SU-DHL-6 (cell line): Measurements from ENCODE around the gene MARK3.

Experiments used
- H2AFZ ChIP-seq: fragments of 200-600 bp; sonication (generic); 2 replicates; pipeline ENCODE4 v1.6.1; 2014; ENCODE audit warnings: low read depth, mild to moderate bottlenecking, moderate library complexity, mixed read lengths, antibody characterized with exemption, low read length; ENCODE audit not compliant: severe bottlenecking
- H3F3A ChIP-seq: fragments of 200-600 bp; shearing (Covaris generic); 2 replicates; pipeline ENCODE4 v1.6.0; 2016; ENCODE audit warnings: antibody characterized with exemption, mild to moderate bottlenecking; ENCODE audit not compliant: insufficient read depth
- H3K27ac ChIP-seq: fragments of 200-600 bp; sonication (generic); 2 replicates; pipeline ENCODE4 v1.5.1; 2016; ENCODE audit warnings: low read depth, mild to moderate bottlenecking, low read length, moderate library complexity, mixed read lengths
- H3K27me3 ChIP-seq: fragments of 200-600 bp; sonication (generic), shearing (Covaris generic); 2 replicates; pipeline ENCODE4 v1.6.0; 2014; ENCODE audit warnings: mild to moderate bottlenecking, low read length
- H3K36me3 ChIP-seq: fragments of 200-600 bp; sonication (generic); 2 replicates; pipeline ENCODE4 v1.6.1; 2014; ENCODE audit warnings: mild to moderate bottlenecking, low read length, mixed read lengths
- H3K4me2 ChIP-seq: fragments of 300-600, 200-600 bp; shearing (Covaris generic), sonication (generic); 2 replicates; pipeline ENCODE4 v1.6.0; 2014; ENCODE audit warnings: low read length, low read depth, mild to moderate bottlenecking; ENCODE audit not compliant: poor library complexity, severe bottlenecking
- H3K4me3 ChIP-seq: fragments of 200-600 bp; sonication (generic); 2 replicates; pipeline ENCODE4 v1.5.1; 2014; ENCODE audit warnings: antibody characterized with exemption, low read length, mild to moderate bottlenecking, mixed read lengths; ENCODE audit not compliant: insufficient read depth, poor library complexity, severe bottlenecking
- H3K79me2 ChIP-seq: fragments of 200-600 bp; sonication (generic); 2 replicates; pipeline ENCODE4 v1.6.1; 2014; ENCODE audit warnings: mild to moderate bottlenecking, low read length, moderate library complexity; ENCODE audit not compliant: insufficient read depth
- H3K9ac ChIP-seq: fragments of 200-600 bp; sonication (generic); 2 replicates; pipeline ENCODE4 v1.7.0; 2014; ENCODE audit warnings: mild to moderate bottlenecking, low read length
- H3K9me2 ChIP-seq: fragments of 200-600 bp; sonication (generic); replicated peaks from 2 replicates; pipeline ENCODE4 v1.6.1; 2014; ENCODE audit warnings: low read length; ENCODE audit not compliant: insufficient read depth
- H3K9me3 ChIP-seq: fragments of 200-600 bp; sonication (generic); 2 replicates; pipeline ENCODE4 v1.6.1; 2014; ENCODE audit warnings: low read length, mixed read lengths; ENCODE audit not compliant: insufficient read depth
- H4K20me1 ChIP-seq: fragments of 200-600 bp; sonication (generic); 2 replicates; pipeline ENCODE4 v1.6.1; 2014; ENCODE audit warnings: low read depth, mild to moderate bottlenecking, antibody characterized with exemption, low read length, moderate library complexity, mixed read lengths
- EZH2phosphoT487 ChIP-seq: fragments of 200-600 bp; sonication (generic), shearing (Covaris generic); conservative IDR thresholded peaks from 2 replicates; pipeline ENCODE4 v1.6.1; 2018; ENCODE audit warnings: mild to moderate bottlenecking, antibody characterized with exemption, low read length, moderate library complexity, mixed read lengths
- TF ChIP-seq, protein P1 (sequence below): fragments of 200-600 bp; sonication (generic); IDR thresholded peaks from one replicate; pipeline ENCODE4 v1.5.1; 2017; ENCODE audit warnings: antibody characterized with exemption, mild to moderate bottlenecking, low read length, moderate library complexity; ENCODE audit not compliant: insufficient read depth, poor library complexity, severe bottlenecking

Gene MARK3

DNA sequence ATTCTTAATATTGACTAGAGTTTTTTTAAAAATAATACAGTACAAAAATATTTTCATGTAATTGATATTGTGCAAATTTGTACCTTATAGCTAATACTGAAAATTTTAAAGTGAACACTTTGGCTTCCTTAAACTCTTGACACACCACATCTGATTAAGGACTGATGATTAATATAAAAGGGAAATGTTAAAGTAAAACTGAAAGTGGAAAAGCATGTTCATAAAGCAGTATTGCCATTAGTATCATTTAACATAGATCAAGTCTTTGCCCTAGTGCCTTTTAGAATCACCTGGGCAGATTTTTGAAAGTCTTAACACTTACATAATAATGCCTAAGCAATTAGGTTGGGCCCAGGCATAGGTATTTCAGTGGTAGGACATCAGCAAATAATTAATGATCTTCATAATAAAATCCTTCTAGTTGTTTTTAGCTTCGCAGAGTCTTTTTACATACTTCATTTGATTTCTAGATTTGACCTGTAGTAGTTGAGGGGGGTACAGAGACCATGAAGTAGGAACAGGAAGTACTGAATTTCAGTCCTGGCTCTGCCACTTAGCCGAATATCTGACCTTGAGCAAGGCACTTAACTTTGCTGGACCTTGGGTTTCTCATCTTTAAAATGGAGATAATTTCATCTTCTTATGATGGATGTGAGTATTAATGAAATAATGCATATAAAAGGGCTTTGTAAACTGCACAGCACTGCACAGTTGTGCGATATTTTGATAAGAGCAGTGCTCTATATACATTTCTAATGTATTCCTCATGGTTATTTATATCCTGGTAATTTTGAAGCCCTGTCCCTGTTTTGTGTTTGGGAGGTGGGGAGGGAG, 43.7 kb downstream of the MARK3 start:
- Histone ChIP-seq H3K4me3 (no peak overlapping the region), H3K9me3 (no peaks in the 10 kb centered on the region), H2AFZ (no peak overlapping the region), H3K9me2 (no peaks in the 10 kb centered on the region), H4K20me1 (no peaks in the 10 kb centered on the region), H3K27ac (no peak overlapping the region), H3F3A (peaks cover 10% of the 10 kb centered on the region), H3K4me2 (no peak overlapping the region), H3K27me3 (no peaks in the 10 kb centered on the region), H3K36me3 (0 out of 2 replicates have a peak, but pooled peaks cover 4% of the 10 kb centered on the region), H3K79me2 (peaks cover 19% of the 10 kb centered on the region), H3K9ac (no peak overlapping the region)
- TF ChIP-seq, protein P1, sequence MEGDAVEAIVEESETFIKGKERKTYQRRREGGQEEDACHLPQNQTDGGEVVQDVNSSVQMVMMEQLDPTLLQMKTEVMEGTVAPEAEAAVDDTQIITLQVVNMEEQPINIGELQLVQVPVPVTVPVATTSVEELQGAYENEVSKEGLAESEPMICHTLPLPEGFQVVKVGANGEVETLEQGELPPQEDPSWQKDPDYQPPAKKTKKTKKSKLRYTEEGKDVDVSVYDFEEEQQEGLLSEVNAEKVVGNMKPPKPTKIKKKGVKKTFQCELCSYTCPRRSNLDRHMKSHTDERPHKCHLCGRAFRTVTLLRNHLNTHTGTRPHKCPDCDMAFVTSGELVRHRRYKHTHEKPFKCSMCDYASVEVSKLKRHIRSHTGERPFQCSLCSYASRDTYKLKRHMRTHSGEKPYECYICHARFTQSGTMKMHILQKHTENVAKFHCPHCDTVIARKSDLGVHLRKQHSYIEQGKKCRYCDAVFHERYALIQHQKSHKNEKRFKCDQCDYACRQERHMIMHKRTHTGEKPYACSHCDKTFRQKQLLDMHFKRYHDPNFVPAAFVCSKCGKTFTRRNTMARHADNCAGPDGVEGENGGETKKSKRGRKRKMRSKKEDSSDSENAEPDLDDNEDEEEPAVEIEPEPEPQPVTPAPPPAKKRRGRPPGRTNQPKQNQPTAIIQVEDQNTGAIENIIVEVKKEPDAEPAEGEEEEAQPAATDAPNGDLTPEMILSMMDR: no peak
- TF ChIP-seq EZH2phosphoT487: no peak

DNA sequence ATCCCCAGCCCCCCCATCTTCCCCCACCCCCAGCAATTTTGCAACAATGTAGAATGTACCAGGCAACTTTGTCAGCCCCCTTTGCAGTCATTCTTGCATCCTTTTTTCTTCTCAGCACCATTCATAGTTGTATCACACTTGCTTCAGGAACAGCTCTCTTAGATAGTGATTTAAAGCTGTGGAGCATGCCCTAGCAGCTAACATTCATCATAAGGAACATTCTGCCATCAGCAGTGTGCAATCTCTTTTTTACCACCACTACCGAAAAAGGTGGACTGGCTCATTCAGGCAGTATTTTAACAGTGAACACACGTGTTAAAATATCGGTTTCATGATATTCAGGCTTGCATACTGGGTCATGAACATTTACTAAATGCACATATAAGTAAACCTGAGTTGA, 45.1 kb downstream of the MARK3 start:
- Histone ChIP-seq H3K4me2 (no peak overlapping the region), H3K9me3 (no peaks in the 10 kb centered on the region), H3K9me2 (no peaks in the 10 kb centered on the region), H4K20me1 (no peaks in the 10 kb centered on the region), H2AFZ (no peak overlapping the region), H3K79me2 (peaks cover 17% of the 10 kb centered on the region; the same call in 1 of the 2 replicates), H3K27me3 (no peaks in the 10 kb centered on the region), H3F3A (peaks cover 10% of the 10 kb centered on the region), H3K36me3 (0 out of 2 replicates have a peak, but pooled peaks cover 4% of the 10 kb centered on the region), H3K9ac (no peak overlapping the region), H3K4me3 (no peak overlapping the region), H3K27ac (no peak overlapping the region)
- no peak for TF ChIP-seq EZH2phosphoT487
- TF ChIP-seq, protein P1: no peak

DNA sequence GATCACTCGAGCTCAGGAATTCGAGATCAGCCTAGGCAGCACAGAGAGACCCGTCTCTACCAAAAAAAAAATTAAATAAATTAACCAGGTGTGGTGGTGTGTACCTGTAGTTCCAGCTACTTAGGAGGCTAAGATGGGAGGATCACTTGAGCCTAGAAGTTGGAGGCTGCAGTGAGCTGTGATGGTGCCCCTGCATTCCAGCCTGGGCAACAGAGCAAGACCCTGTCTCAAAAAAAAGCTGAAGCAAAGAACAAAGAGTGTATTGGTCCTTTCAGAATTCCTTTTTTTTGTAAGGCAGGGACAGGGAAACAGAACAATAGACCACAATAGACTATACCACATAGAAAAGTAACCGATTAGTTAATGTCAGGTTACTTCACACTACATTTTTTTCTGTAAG, 47.4 kb downstream of the MARK3 start:
- Histone ChIP-seq H4K20me1 (no peaks in the 10 kb centered on the region), H3K9ac (no peak overlapping the region), H3K9me3 (no peaks in the 10 kb centered on the region), H2AFZ (no peak overlapping the region), H3F3A (peaks cover 10% of the 10 kb centered on the region), H3K27me3 (no peaks in the 10 kb centered on the region), H3K4me3 (no peak overlapping the region), H3K79me2 (0 out of 2 replicates have a peak, but pooled peaks cover 15% of the 10 kb centered on the region), H3K36me3 (0 out of 2 replicates have a peak, but pooled peaks cover 4% of the 10 kb centered on the region), H3K27ac (no peak overlapping the region), H3K4me2 (no peak overlapping the region), H3K9me2 (no peaks in the 10 kb centered on the region)
- TF ChIP-seq, protein P1: no peak
- no peak for TF ChIP-seq EZH2phosphoT487
